Measurements from ENCODE around the gene KRTAP17-1. TPM values are rescaled to one million over a fixed set of nuclear protein-coding genes. Genes with fewer than 3 reads are reported as not detected.

The KRTAP17-1 gene
- total RNA-seq, 2 experiments from 2014 or later, result not detected

DNA sequence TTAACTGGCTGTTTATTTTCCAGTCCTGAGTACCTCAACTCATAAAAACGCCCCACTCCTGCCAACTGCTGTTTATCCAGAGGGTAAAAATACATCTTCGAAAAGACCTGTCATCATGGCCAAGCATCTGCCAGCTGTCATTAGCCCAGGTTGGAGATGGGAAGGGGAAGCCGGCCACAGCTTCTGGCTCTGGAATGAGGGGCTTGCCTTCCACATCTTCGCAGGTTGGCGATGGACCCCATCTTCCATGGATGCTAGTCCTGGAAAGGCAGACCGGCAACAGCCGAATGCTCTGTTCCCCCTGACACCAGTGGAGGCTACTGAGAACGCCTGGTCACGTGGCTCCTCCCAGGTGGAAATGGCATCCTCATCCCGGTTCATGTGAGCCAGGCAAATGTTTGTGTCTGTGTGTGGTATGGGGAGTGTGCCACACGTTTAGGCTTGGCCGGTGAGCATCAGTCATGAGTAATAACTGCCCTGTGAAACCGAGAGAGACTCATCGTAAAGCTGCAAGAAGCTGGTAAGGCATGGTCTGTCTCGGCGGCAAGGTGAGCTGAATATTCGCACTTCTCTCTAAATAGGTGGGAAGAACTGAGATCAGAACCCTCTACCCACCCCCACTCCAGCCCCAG is 420 bp upstream of the KRTAP17-1 start:
- Histone ChIP-seq H3K9me2 (ENCODE audit: insufficient read depth, low read length) (no peaks in the 10 kb centered on the region), H3K79me2 (ENCODE audit: insufficient read depth, low read depth, low read length) (no peaks in the 10 kb centered on the region), H3K36me3 (ENCODE audit: insufficient read depth, low read length) (no peaks in the 10 kb centered on the region), H3K4me1 (ENCODE audit: insufficient read depth, low read length, poor library complexity, severe bottlenecking) (no peaks in the 10 kb centered on the region), H3K4me2 (ENCODE audit: low read length) (no peak overlapping the region), H4K20me1 (ENCODE audit: insufficient read depth, low read length) (no peaks in the 10 kb centered on the region), H3K9me3 (ENCODE audit: low read length) (no peaks in the 10 kb centered on the region), H2AFZ (ENCODE audit: low read length) (no peak overlapping the region), H3K4me3 (ENCODE audit: low read depth, low read length, poor library complexity, severe bottlenecking) (no peak overlapping the region), H3K27ac (ENCODE audit: low read depth, low read length, poor library complexity, severe bottlenecking) (no peak overlapping the region)
- DNase-seq (ENCODE audit: low spot score), result no peak
- TF ChIP-seq EZH2phosphoT487 (IDR thresholded peaks at IDR 0.05; ENCODE audit: borderline replicate concordance, low read depth, low read length), result no peak
- TF ChIP-seq, protein P1, sequence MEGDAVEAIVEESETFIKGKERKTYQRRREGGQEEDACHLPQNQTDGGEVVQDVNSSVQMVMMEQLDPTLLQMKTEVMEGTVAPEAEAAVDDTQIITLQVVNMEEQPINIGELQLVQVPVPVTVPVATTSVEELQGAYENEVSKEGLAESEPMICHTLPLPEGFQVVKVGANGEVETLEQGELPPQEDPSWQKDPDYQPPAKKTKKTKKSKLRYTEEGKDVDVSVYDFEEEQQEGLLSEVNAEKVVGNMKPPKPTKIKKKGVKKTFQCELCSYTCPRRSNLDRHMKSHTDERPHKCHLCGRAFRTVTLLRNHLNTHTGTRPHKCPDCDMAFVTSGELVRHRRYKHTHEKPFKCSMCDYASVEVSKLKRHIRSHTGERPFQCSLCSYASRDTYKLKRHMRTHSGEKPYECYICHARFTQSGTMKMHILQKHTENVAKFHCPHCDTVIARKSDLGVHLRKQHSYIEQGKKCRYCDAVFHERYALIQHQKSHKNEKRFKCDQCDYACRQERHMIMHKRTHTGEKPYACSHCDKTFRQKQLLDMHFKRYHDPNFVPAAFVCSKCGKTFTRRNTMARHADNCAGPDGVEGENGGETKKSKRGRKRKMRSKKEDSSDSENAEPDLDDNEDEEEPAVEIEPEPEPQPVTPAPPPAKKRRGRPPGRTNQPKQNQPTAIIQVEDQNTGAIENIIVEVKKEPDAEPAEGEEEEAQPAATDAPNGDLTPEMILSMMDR (conservative IDR thresholded peaks at IDR 0.05; ENCODE audit: low read length), result no peak
- CTCF ChIA-PET (ENCODE audit: unreplicated experiment), result no interaction called here
- intact Hi-C loops (cut with micrococcal nuclease; ENCODE audit: unreplicated experiment), result no loop called here
- POLR2A ChIA-PET, result no interaction called here
- BruUV-seq (replicated peaks), result no TSS peak

DNA sequence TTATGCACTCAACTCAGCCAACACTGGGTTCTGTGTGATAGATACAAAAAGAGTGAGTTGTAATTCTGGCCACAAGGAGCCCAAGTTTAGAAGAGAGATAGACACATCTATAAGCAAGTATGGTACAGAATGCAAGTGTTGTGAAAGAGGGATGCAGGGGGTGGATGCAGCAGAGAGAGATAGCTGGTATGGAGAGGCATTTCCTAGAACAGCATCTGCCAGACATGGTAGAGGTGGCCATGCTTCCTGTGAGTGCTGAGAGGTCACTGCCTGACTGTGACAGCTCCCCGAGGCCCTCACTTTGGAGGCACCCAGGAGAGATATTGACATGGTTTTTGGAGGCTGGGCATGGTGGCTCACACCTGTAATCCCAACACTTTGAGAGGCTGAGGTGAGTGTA is 4.4 kb downstream of the KRTAP17-1 start:
- no peak for TF ChIP-seq EZH2phosphoT487 (IDR thresholded peaks at IDR 0.05; ENCODE audit: borderline replicate concordance, low read depth, low read length)
- TF ChIP-seq, protein P1 (conservative IDR thresholded peaks at IDR 0.05; ENCODE audit: low read length), result no peak
- H2AFZ ChIP-seq (ENCODE audit: low read length), result no peak overlapping the region
- H4K20me1 ChIP-seq (ENCODE audit: insufficient read depth, low read length), result no peaks in the 10 kb centered on the region
- H3K4me2 ChIP-seq (ENCODE audit: low read length), result no peak overlapping the region
- H3K79me2 ChIP-seq (ENCODE audit: insufficient read depth, low read depth, low read length), result no peaks in the 10 kb centered on the region
- H3K9me2 ChIP-seq (ENCODE audit: insufficient read depth, low read length), result no peaks in the 10 kb centered on the region
- POLR2A ChIA-PET, result no interaction called here
- no peaks in the 10 kb centered on the region for H3K36me3 ChIP-seq (ENCODE audit: insufficient read depth, low read length)
- H3K9me3 ChIP-seq (ENCODE audit: low read length), result no peaks in the 10 kb centered on the region
- DNase-seq (ENCODE audit: low spot score), result no peak
- no peak overlapping the region for H3K4me3 ChIP-seq (ENCODE audit: low read depth, low read length, poor library complexity, severe bottlenecking)
- H3K4me1 ChIP-seq (ENCODE audit: insufficient read depth, low read length, poor library complexity, severe bottlenecking), result peaks cover 10% of the 10 kb centered on the region
- intact Hi-C loops (cut with micrococcal nuclease; ENCODE audit: unreplicated experiment), result no loop called here
- H3K27ac ChIP-seq (ENCODE audit: low read depth, low read length, poor library complexity, severe bottlenecking), result no peak overlapping the region
- no TSS peak for BruUV-seq (replicated peaks)
- CTCF ChIA-PET (ENCODE audit: unreplicated experiment), result no interaction called here

DNA sequence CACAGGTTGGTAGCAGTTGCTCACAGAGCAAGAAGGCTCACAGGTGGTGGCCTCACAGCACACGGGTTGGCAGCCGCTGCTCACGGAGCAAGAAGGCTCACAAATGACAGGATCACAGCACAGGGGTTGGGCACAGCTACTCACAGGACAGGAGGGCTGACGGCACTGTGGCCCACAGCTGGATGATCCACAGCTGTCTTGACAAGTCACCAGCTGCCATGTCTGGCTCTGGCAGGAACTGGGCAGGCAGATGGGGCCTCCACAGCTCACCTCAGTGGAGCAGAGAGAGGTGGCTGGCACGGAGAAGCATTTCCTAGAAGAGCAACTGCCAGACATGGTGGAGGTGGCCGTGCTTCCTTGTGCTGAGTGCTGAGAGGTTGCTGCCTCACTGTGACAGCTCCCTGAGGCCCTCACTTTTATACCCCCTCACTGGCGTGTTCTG is 6.6 kb downstream of the KRTAP17-1 start, which contains the start of gene KRTAP16-1:
Gene KRTAP16-1, minus strand, starts transcription at position 392 of the 442 bp plus-strand sequence. Its CDS starts 56 bp downstream, at position 336.
- BruUV-seq (replicated peaks), result no TSS peak
- TF ChIP-seq, protein P1 (conservative IDR thresholded peaks at IDR 0.05; ENCODE audit: low read length), result no peak
- no peak for TF ChIP-seq EZH2phosphoT487 (IDR thresholded peaks at IDR 0.05; ENCODE audit: borderline replicate concordance, low read depth, low read length)
- no peaks in the 10 kb centered on the region for H3K79me2 ChIP-seq (ENCODE audit: insufficient read depth, low read depth, low read length)
- H3K27ac ChIP-seq (ENCODE audit: low read depth, low read length, poor library complexity, severe bottlenecking), result no peak within 1 kb of the TSS
- DNase-seq (ENCODE audit: low spot score), result no peak
- H3K4me1 ChIP-seq (ENCODE audit: insufficient read depth, low read length, poor library complexity, severe bottlenecking), result peaks cover 10% of the 10 kb centered on the region
- CTCF ChIA-PET (ENCODE audit: unreplicated experiment), result no interaction called here
- no peaks in the 10 kb centered on the region for H4K20me1 ChIP-seq (ENCODE audit: insufficient read depth, low read length)
- no peaks in the 10 kb centered on the region for H3K36me3 ChIP-seq (ENCODE audit: insufficient read depth, low read length)
- H3K4me2 ChIP-seq (ENCODE audit: low read length), result peak within 1 kb of the TSS; percentile 37
- H2AFZ ChIP-seq (ENCODE audit: low read length), result no peak within 1 kb of the TSS
- POLR2A ChIA-PET, result interaction anchor here (0.6 kb wide), 1 partner anchor 96 kb away, joined by 3 read pairs; no protein-coding TSS in a partner anchor
- intact Hi-C loops (cut with micrococcal nuclease; ENCODE audit: unreplicated experiment), result loop anchor here (5.0 kb wide), 1 partner anchor 187 kb away; the partner anchor contains the start of gene KRTAP4-12
- no peaks in the 10 kb centered on the region for H3K9me2 ChIP-seq (ENCODE audit: insufficient read depth, low read length)
- H3K4me3 ChIP-seq (ENCODE audit: low read depth, low read length, poor library complexity, severe bottlenecking), result no peak within 1 kb of the TSS
- H3K9me3 ChIP-seq (ENCODE audit: low read length), result no peaks in the 10 kb centered on the region

All from OCI-LY7 (cell line).